ENCODE data around the gene PAM.

DNA sequence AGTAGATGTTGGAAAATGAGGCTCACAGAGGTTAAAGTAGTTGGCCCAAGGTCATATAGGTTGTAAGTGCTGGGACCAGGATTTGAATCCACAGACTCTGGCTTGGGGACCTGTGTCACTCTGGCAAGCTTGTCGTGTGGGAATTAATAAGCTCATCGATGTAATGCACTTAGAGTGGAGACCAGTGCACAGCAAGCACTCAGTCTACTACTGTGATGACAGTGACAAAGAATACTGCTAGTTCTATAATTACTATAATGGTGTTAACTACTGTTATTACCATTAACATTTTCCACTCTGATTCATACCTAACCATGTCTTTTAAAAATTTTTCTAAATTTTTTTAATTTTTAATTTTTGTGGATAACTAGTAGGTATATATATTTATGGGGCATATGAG lies 12.8 kb downstream of the PAM start:
- TF ChIP-seq, protein P1, sequence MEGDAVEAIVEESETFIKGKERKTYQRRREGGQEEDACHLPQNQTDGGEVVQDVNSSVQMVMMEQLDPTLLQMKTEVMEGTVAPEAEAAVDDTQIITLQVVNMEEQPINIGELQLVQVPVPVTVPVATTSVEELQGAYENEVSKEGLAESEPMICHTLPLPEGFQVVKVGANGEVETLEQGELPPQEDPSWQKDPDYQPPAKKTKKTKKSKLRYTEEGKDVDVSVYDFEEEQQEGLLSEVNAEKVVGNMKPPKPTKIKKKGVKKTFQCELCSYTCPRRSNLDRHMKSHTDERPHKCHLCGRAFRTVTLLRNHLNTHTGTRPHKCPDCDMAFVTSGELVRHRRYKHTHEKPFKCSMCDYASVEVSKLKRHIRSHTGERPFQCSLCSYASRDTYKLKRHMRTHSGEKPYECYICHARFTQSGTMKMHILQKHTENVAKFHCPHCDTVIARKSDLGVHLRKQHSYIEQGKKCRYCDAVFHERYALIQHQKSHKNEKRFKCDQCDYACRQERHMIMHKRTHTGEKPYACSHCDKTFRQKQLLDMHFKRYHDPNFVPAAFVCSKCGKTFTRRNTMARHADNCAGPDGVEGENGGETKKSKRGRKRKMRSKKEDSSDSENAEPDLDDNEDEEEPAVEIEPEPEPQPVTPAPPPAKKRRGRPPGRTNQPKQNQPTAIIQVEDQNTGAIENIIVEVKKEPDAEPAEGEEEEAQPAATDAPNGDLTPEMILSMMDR (IDR thresholded peaks at IDR 0.05; ENCODE audit: low read depth, low read length, missing input control) = no peak
- TF ChIP-seq, protein P2, sequence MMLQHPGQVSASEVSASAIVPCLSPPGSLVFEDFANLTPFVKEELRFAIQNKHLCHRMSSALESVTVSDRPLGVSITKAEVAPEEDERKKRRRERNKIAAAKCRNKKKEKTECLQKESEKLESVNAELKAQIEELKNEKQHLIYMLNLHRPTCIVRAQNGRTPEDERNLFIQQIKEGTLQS (IDR thresholded peaks at IDR 0.05) = no peak
- TF ChIP-seq RAD21 (IDR thresholded peaks at IDR 0.05) (no peak), GABPA (IDR thresholded peaks at IDR 0.05 in 1 of 2, conservative IDR thresholded peaks at IDR 0.05 in 1 of 2) (no peak), RXRA (IDR thresholded peaks at IDR 0.05) (no peak), YY1 (IDR thresholded peaks at IDR 0.05) (no peak), EGR1 (IDR thresholded peaks at IDR 0.05; ENCODE audit: low read depth in 2 of 2) (no peak), SP1 (IDR thresholded peaks at IDR 0.05) (no peak), TAF1 (conservative IDR thresholded peaks at IDR 0.05) (no peak)
- TF ChIP-seq, protein P3, sequence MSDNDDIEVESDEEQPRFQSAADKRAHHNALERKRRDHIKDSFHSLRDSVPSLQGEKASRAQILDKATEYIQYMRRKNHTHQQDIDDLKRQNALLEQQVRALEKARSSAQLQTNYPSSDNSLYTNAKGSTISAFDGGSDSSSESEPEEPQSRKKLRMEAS (IDR thresholded peaks at IDR 0.05) = no peak
- TF ChIP-seq, protein P4, sequence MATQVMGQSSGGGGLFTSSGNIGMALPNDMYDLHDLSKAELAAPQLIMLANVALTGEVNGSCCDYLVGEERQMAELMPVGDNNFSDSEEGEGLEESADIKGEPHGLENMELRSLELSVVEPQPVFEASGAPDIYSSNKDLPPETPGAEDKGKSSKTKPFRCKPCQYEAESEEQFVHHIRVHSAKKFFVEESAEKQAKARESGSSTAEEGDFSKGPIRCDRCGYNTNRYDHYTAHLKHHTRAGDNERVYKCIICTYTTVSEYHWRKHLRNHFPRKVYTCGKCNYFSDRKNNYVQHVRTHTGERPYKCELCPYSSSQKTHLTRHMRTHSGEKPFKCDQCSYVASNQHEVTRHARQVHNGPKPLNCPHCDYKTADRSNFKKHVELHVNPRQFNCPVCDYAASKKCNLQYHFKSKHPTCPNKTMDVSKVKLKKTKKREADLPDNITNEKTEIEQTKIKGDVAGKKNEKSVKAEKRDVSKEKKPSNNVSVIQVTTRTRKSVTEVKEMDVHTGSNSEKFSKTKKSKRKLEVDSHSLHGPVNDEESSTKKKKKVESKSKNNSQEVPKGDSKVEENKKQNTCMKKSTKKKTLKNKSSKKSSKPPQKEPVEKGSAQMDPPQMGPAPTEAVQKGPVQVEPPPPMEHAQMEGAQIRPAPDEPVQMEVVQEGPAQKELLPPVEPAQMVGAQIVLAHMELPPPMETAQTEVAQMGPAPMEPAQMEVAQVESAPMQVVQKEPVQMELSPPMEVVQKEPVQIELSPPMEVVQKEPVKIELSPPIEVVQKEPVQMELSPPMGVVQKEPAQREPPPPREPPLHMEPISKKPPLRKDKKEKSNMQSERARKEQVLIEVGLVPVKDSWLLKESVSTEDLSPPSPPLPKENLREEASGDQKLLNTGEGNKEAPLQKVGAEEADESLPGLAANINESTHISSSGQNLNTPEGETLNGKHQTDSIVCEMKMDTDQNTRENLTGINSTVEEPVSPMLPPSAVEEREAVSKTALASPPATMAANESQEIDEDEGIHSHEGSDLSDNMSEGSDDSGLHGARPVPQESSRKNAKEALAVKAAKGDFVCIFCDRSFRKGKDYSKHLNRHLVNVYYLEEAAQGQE (IDR thresholded peaks at IDR 0.05) = no peak
